Endothelial cell of umbilical vein (primary cell): Measurements from ENCODE around the gene PRSS56. TPM values are rescaled to one million over a fixed set of nuclear protein-coding genes. Genes with fewer than 3 reads are reported as not detected.

ENCODE experiments used
- BruUV-seq: library from RNA; stranded (reverse); fragments of 400-500 nt; replicated peaks from 2 replicates; lab custom pipeline; 2021; lab: Mats Ljungman, UMichigan
- CTCF ChIA-PET: fragments of 300-600, 350-600 bp; sonication (Branson Sonifier 250); formaldehyde crosslinking; loops from one replicate; lab custom pipeline; 2021; ENCODE audit warnings: antibody characterized with exemption, inconsistent platforms; lab: Charles Lee
- POLR2A ChIA-PET: fragments of 300-600, 350-600 bp; sonication (Branson Sonifier 250); formaldehyde crosslinking; loops from one replicate; lab custom pipeline; 2021; ENCODE audit warnings: antibody characterized with exemption, inconsistent platforms; lab: Charles Lee
- DNase-seq: peaks from one replicate; pipeline ENCODE4 v3.0.0-alpha.2; 2011; ENCODE audit warnings: low read depth, low spot score
- FAIRE-seq: peaks from 2 replicates; lab custom pipeline; 2011; peaks lifted over from hg19 to GRCh38; lab: Jason Lieb, UNC
- H2AFZ ChIP-seq: 2 replicates; pipeline ENCODE4 v1.6.0; 2012; ENCODE audit warnings: low read depth, low read length, control low read depth, inconsistent platforms
- H3K27ac ChIP-seq: 2 replicates; pipeline ENCODE4 v1.5.1; 2011; ENCODE audit warnings: low read depth, mild to moderate bottlenecking, control low read depth, low read length, moderate library complexity; ENCODE audit not compliant: insufficient read depth
- H3K27me3 ChIP-seq, 2 experiments: 2 replicates each; pipeline versions ENCODE4 v1.6.0 to v1.6.1; 2011; ENCODE audit warnings: low read length in 2 of 2, mixed read lengths in 1 of 2; ENCODE audit not compliant: control insufficient read depth in 2 of 2, insufficient read depth in 2 of 2
- H3K36me3 ChIP-seq, 2 experiments: 2 replicates in 1 of 2; 3 replicates in 1 of 2; pipeline ENCODE4 v1.5.1; 2011; ENCODE audit warnings: low read length in 2 of 2, mild to moderate bottlenecking in 1 of 2, moderate library complexity in 1 of 2; ENCODE audit not compliant: control insufficient read depth in 2 of 2, insufficient read depth in 2 of 2; ENCODE audit errors: extremely low read depth in 1 of 2
- H3K4me1 ChIP-seq: 3 replicates; pipeline ENCODE4 v1.5.1; 2011; ENCODE audit warnings: mild to moderate bottlenecking, low read length; ENCODE audit not compliant: control insufficient read depth, insufficient read depth; ENCODE audit errors: extremely low read depth
- H3K4me2 ChIP-seq: 2 replicates; pipeline ENCODE4 v1.6.1; 2011; ENCODE audit warnings: low read length, control low read depth, mixed read lengths; ENCODE audit not compliant: insufficient read depth
- H3K4me3 ChIP-seq, 3 experiments: fragments of 200-600 bp in 1 of 3; sonication (generic), shearing (Covaris generic) in 1 of 3; replicated peaks in 1 of 3; 2 replicates each; pipeline ENCODE4 v1.5.1; 2011 to 2016; ENCODE audit warnings: control low read depth in 3 of 3, low read length in 3 of 3, mild to moderate bottlenecking in 2 of 3, inconsistent platforms in 1 of 3, low read depth in 1 of 3, moderate library complexity in 1 of 3; ENCODE audit not compliant: insufficient read depth in 1 of 3
- H3K79me2 ChIP-seq: 2 replicates; pipeline ENCODE4 v1.6.0; 2012; ENCODE audit warnings: low read length, inconsistent platforms; ENCODE audit not compliant: control insufficient read depth, insufficient read depth
- H3K9ac ChIP-seq: replicated peaks from 2 replicates; pipeline ENCODE3; 2011; ENCODE audit warnings: low read length, control low read depth; ENCODE audit not compliant: insufficient read depth; ENCODE audit errors: extremely low read depth
- H3K9me1 ChIP-seq: replicated peaks from 3 replicates; pipeline ENCODE4 v1.6.0; 2011; ENCODE audit warnings: mild to moderate bottlenecking, low read length; ENCODE audit not compliant: control insufficient read depth, insufficient read depth; ENCODE audit errors: extremely low read depth
- H3K9me3 ChIP-seq: replicated peaks from 2 replicates; pipeline ENCODE4 v1.5.1; 2012; ENCODE audit warnings: low read length, inconsistent platforms; ENCODE audit not compliant: control insufficient read depth, insufficient read depth
- H4K20me1 ChIP-seq: replicated peaks from 2 replicates; pipeline ENCODE3; 2011; ENCODE audit warnings: mild to moderate bottlenecking, low read length; ENCODE audit not compliant: control insufficient read depth, insufficient read depth; ENCODE audit errors: extremely low read depth
- EZH2 ChIP-seq: IDR thresholded peaks from 2 replicates; pipeline ENCODE4 v1.6.1; 2012; ENCODE audit warnings: borderline replicate concordance, low read depth, mild to moderate bottlenecking, moderate library complexity, low read length, inconsistent platforms; ENCODE audit not compliant: severe bottlenecking
- FOS ChIP-seq: IDR thresholded peaks from 2 replicates; pipeline ENCODE4 v1.6.1; 2011; ENCODE audit warnings: mild to moderate bottlenecking, low read length, moderate library complexity, borderline replicate concordance; ENCODE audit not compliant: insufficient read depth
- GATA2 ChIP-seq: IDR thresholded peaks from 2 replicates; pipeline ENCODE4 v1.7.0; 2011; ENCODE audit warnings: low read depth, mild to moderate bottlenecking, moderate library complexity, mixed read lengths, low read length; ENCODE audit not compliant: insufficient read length, insufficient read depth
- JUN ChIP-seq: IDR thresholded peaks from 2 replicates; pipeline ENCODE4 v1.6.1; 2011; ENCODE audit warnings: borderline replicate concordance, low read depth; ENCODE audit not compliant: insufficient read length, insufficient read depth
- MYC ChIP-seq: IDR thresholded peaks from one replicate; pipeline ENCODE4 v1.6.1; 2011; ENCODE audit warnings: mild to moderate bottlenecking, low read depth, low read length
- POLR2A ChIP-seq: IDR thresholded peaks from 2 replicates; pipeline ENCODE4 v1.6.1; 2012; ENCODE audit warnings: low read depth, mild to moderate bottlenecking, control low read depth, low read length
- POLR2AphosphoS5 ChIP-seq: IDR thresholded peaks from 2 replicates; pipeline ENCODE4 v1.6.1; 2012; ENCODE audit warnings: low read depth, mild to moderate bottlenecking, control low read depth, low read length, moderate library complexity; ENCODE audit not compliant: insufficient read depth
- dilution Hi-C: fragments of 300-500 bp; cut with MboI; formaldehyde crosslinking; loops from one replicate; pipeline ENCODE4 v1.15.0; 2019; ENCODE audit warnings: low sequenced_read_pairs; ENCODE audit not compliant: extremely low pct_ligation_motif_present
- intact Hi-C: fragments of 100-400 bp; cut with micrococcal nuclease; formaldehyde crosslinking; loops from one replicate; pipeline ENCODE4 v1.10.0; 2022
- polyA plus RNA-seq, 4 experiments: library from polyadenylated mRNA; depleted of rRNA in 3 of 4; stranded (reverse) in 3 of 4; unstranded in 1 of 4; fragments of >200 nt; gene quantifications; 2 replicates each; pipeline versions ENCODE4 v1.2.1 to v1.2.3, GENCODE V29; 2011 to 2012; ENCODE audit warnings: missing spikeins in 1 of 4
- total RNA-seq: library from RNA; stranded (reverse); gene quantifications from 2 replicates; pipeline ENCODE4 v1.2.3, GENCODE V29; 2021
- TF ChIP-seq, protein P1 (sequence below), 2 donors: IDR thresholded peaks; 1 replicate in 1 of 2; 2 replicates in 1 of 2; pipeline ENCODE4 v1.5.1; 2011; ENCODE audit warnings: low read length in 2 of 2, mild to moderate bottlenecking in 2 of 2, moderate library complexity in 2 of 2, control low read depth in 1 of 2, inconsistent platforms in 1 of 2, low read depth in 1 of 2; ENCODE audit not compliant: insufficient read depth in 1 of 2; ENCODE audit errors: extremely low read depth in 1 of 2
- TF ChIP-seq, protein P2 (sequence below): IDR thresholded peaks from 2 replicates; pipeline ENCODE4 v1.6.1; 2011; ENCODE audit not compliant: insufficient read depth, insufficient read length

PRSS56 gene
- total and polyA plus RNA-seq, 2 donors (not counting 3 experiments of a cell fraction or from before 2014, with no cell fraction given): not detected

DNA sequence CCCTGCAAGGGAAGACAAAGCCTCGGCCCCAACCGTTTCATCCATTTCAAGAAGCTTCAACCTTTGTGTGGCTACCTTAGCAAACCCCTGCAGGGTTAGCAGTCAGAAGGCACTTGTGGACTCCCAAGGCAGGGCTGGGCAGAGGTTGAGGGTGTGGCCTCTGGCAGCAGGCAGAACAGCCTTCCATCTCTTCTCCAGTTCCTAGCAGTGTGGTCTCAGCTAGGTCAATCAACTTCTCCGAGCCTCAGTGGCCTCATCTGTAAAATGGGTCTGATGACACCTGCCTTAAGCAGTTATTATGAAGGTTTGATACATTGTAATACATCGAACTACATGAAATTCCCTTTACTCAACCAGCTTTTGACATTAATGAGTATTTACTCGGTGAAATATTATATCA is 6.8 kb upstream of the PRSS56 start:
- H3K27me3 ChIP-seq: peaks cover 2 to 3% of the 10 kb centered on the region in 2 experiments
- DNase-seq: no peak
- BruUV-seq: no TSS peak

DNA sequence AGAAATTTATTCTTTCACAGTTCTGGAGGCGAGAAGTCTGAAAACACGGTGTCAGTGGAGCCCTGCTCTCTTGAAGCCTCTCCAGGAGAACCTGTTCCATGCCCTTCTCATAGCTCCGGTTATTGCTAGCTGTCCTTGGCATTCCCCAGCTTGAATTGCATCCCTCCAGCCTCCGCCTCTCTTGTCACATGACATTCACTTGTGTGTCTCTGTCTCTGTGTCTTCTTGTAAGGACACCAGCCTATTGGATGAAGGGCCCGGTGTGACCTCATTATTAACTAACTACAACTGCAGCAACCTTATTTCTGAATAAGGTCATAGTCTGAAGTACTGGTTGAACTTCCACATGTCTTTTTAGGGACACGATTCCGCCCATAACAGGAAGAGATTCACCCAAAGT is 4.5 kb upstream of the PRSS56 start:
- dilution Hi-C loops: no loop called here
- no peak for FAIRE-seq
- H3K36me3 ChIP-seq: no peaks in the 10 kb centered on the region
- DNase-seq: no peak
- H3K4me1 ChIP-seq: no peaks in the 10 kb centered on the region
- BruUV-seq: no TSS peak
- no peak overlapping the region for H3K4me2 ChIP-seq
- no peak overlapping the region for H2AFZ ChIP-seq
- TF ChIP-seq POLR2AphosphoS5: no peak
- no peak for TF ChIP-seq POLR2A
- no peak for TF ChIP-seq EZH2
- TF ChIP-seq, protein P1, sequence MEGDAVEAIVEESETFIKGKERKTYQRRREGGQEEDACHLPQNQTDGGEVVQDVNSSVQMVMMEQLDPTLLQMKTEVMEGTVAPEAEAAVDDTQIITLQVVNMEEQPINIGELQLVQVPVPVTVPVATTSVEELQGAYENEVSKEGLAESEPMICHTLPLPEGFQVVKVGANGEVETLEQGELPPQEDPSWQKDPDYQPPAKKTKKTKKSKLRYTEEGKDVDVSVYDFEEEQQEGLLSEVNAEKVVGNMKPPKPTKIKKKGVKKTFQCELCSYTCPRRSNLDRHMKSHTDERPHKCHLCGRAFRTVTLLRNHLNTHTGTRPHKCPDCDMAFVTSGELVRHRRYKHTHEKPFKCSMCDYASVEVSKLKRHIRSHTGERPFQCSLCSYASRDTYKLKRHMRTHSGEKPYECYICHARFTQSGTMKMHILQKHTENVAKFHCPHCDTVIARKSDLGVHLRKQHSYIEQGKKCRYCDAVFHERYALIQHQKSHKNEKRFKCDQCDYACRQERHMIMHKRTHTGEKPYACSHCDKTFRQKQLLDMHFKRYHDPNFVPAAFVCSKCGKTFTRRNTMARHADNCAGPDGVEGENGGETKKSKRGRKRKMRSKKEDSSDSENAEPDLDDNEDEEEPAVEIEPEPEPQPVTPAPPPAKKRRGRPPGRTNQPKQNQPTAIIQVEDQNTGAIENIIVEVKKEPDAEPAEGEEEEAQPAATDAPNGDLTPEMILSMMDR (IDR thresholded peaks at IDR 0.05; ENCODE audit: extremely low read depth in 1 of 2, insufficient read depth in 1 of 2, low read depth in 1 of 2, low read length in 2 of 2): no peak
- TF ChIP-seq MYC: no peak
- TF ChIP-seq GATA2: no peak
- TF ChIP-seq FOS: no peak
- TF ChIP-seq JUN: no peak
- TF ChIP-seq, protein P2, sequence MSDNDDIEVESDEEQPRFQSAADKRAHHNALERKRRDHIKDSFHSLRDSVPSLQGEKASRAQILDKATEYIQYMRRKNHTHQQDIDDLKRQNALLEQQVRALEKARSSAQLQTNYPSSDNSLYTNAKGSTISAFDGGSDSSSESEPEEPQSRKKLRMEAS: no peak
- no peaks in the 10 kb centered on the region for H3K9me3 ChIP-seq
- H3K27me3 ChIP-seq: peaks cover 7 to 12% of the 10 kb centered on the region in 2 experiments
- intact Hi-C loops: no loop called here
- H4K20me1 ChIP-seq: no peaks in the 10 kb centered on the region
- no peaks in the 10 kb centered on the region for H3K79me2 ChIP-seq
- no peak overlapping the region for H3K27ac ChIP-seq
- CTCF ChIA-PET: interaction anchor here (1.1 kb wide), 1 partner anchor 8 kb away, joined by 3 read pairs; no protein-coding TSS in a partner anchor
- no peaks in the 10 kb centered on the region for H3K9me1 ChIP-seq
- no peak overlapping the region for H3K4me3 ChIP-seq
- no peak overlapping the region for H3K9ac ChIP-seq
- POLR2A ChIA-PET: no interaction called here

More for the DNA sequence above, 6.8 kb upstream of the PRSS56 start:
- intact Hi-C loops: no loop called here
- no peak for FAIRE-seq
- POLR2A ChIA-PET: no interaction called here
- CTCF ChIA-PET: interaction anchor here (1.9 kb wide), 1 partner anchor 9 kb away, joined by 6 read pairs; no protein-coding TSS in a partner anchor
- Histone ChIP-seq H3K4me3 (no peak overlapping the region), H3K79me2 (no peaks in the 10 kb centered on the region), H3K4me2 (no peak overlapping the region), H4K20me1 (no peaks in the 10 kb centered on the region), H3K36me3 (no peaks in the 10 kb centered on the region), H3K9me1 (no peaks in the 10 kb centered on the region), H3K9ac (no peak overlapping the region), H3K27ac (no peak overlapping the region), H3K4me1 (no peaks in the 10 kb centered on the region), H2AFZ (no peak overlapping the region), H3K9me3 (no peaks in the 10 kb centered on the region)
- TF ChIP-seq EZH2 (no peak), POLR2A (no peak), MYC (no peak), JUN (no peak)
- TF ChIP-seq, protein P2: no peak
- dilution Hi-C loops: no loop called here
